Effector memory CD8-positive, alpha-beta T cell (primary cell): ENCODE data around the gene SENP1.

Experiments
- ATAC-seq: fragments of 150-1000 bp; cut with Tn5 transposase; replicated peaks from 2 replicates; pipeline ENCODE4 v1.10.0; 2021; ENCODE audit warnings: mild to moderate bottlenecking, moderate library complexity
- DNase-seq, 3 experiments: peaks; one replicate each; pipeline ENCODE4 v3.0.0; 2021
- H3K27ac Mint-ChIP-seq, 2 donors: one replicate each; pipeline ENCODE4 v1.8.0; 2022; ENCODE audit warnings: mild to moderate bottlenecking in 2 of 2, mixed read lengths in 2 of 2, moderate library complexity in 2 of 2
- H3K27me3 Mint-ChIP-seq, 2 donors: one replicate each; pipeline ENCODE4 v1.8.0; 2022; ENCODE audit warnings: mixed read lengths in 2 of 2
- H3K36me3 Mint-ChIP-seq: one replicate; pipeline ENCODE4 v1.8.0; 2022; ENCODE audit warnings: mild to moderate bottlenecking, moderate library complexity, mixed read lengths; ENCODE audit not compliant: insufficient read depth
- H3K4me1 Mint-ChIP-seq, 2 donors: one replicate each; pipeline ENCODE4 v1.8.0; 2022; ENCODE audit warnings: low read depth in 2 of 2, mixed read lengths in 2 of 2
- H3K4me3 Mint-ChIP-seq, 2 donors: one replicate each; pipeline ENCODE4 v1.8.0; 2022; ENCODE audit warnings: mild to moderate bottlenecking in 2 of 2, mixed read lengths in 2 of 2, moderate library complexity in 2 of 2
- H3K9me3 Mint-ChIP-seq, 2 donors: one replicate each; pipeline ENCODE4 v1.8.0; 2022; ENCODE audit warnings: mixed read lengths in 2 of 2

Gene SENP1

GRCh38 chr12:48050174-48050573 lies 55.7 kb downstream of the SENP1 start:
- no peaks in the 10 kb centered on the region for H3K9me3 Mint-ChIP-seq
- H3K27ac Mint-ChIP-seq: no peak overlapping the region
- no peaks in the 10 kb centered on the region for H3K27me3 Mint-ChIP-seq
- peaks cover 28% of the 10 kb centered on the region for H3K36me3 Mint-ChIP-seq
- no peaks in the 10 kb centered on the region for H3K4me1 Mint-ChIP-seq
- no peak overlapping the region for H3K4me3 Mint-ChIP-seq
- DNase-seq (no peak), ATAC-seq (no peak)

- Mint-ChIP-seq H3K9me3 (no peaks in the 10 kb centered on the region), H3K4me1 (no peaks in the 10 kb centered on the region), H3K4me3 (no peak overlapping the region), H3K27me3 (no peaks in the 10 kb centered on the region), H3K36me3 (peaks cover 44% of the 10 kb centered on the region), H3K27ac (no peak overlapping the region)
- DNase-seq: no peak
- no peak for ATAC-seq
Observed at GRCh38 chr12:48045965-48046518, 59.8 kb downstream of the SENP1 start.

- H3K27ac Mint-ChIP-seq: no peak overlapping the region
- H3K4me3 Mint-ChIP-seq: no peak overlapping the region
- H3K9me3 Mint-ChIP-seq: no peaks in the 10 kb centered on the region
- H3K27me3 Mint-ChIP-seq: no peaks in the 10 kb centered on the region
- ATAC-seq (no peak), DNase-seq (no peak)
- peaks cover 44% of the 10 kb centered on the region for H3K36me3 Mint-ChIP-seq
- no peaks in the 10 kb centered on the region for H3K4me1 Mint-ChIP-seq
Observed at GRCh38 chr12:48045061-48045846, 60.6 kb downstream of the SENP1 start.

GRCh38 chr12:48044396-48044795 lies 61.5 kb downstream of the SENP1 start:
- Mint-ChIP-seq H3K4me3 (no peak overlapping the region), H3K36me3 (peaks cover 44% of the 10 kb centered on the region), H3K9me3 (no peaks in the 10 kb centered on the region), H3K27me3 (no peaks in the 10 kb centered on the region), H3K27ac (no peak overlapping the region), H3K4me1 (no peaks in the 10 kb centered on the region)
- DNase-seq: no peak
- ATAC-seq: no peak

GRCh38 chr12:48043771-48044170 lies 62.1 kb downstream of the SENP1 start:
- DNase-seq (no peak), ATAC-seq (no peak)
- H3K4me1 Mint-ChIP-seq: no peaks in the 10 kb centered on the region
- H3K27ac Mint-ChIP-seq: peak overlapping the region; percentile 30 to 86
- no peak overlapping the region for H3K4me3 Mint-ChIP-seq
- peaks cover 44% of the 10 kb centered on the region for H3K36me3 Mint-ChIP-seq
- no peaks in the 10 kb centered on the region for H3K27me3 Mint-ChIP-seq
- no peaks in the 10 kb centered on the region for H3K9me3 Mint-ChIP-seq

- H3K27me3 Mint-ChIP-seq: no peaks in the 10 kb centered on the region
- H3K27ac Mint-ChIP-seq: peak overlapping the region in 1 of 2 donors; percentile 60
- H3K4me3 Mint-ChIP-seq: no peak overlapping the region
- DNase-seq (no peak), ATAC-seq (no peak)
- H3K4me1 Mint-ChIP-seq: peaks cover 4 to 5% of the 10 kb centered on the region in 2 donors
- peaks cover 31% of the 10 kb centered on the region for H3K36me3 Mint-ChIP-seq
- H3K9me3 Mint-ChIP-seq: no peaks in the 10 kb centered on the region
Observed at GRCh38 chr12:48041591-48042423, 64.1 kb downstream of the SENP1 start.

- no peak overlapping the region for H3K4me3 Mint-ChIP-seq
- H3K9me3 Mint-ChIP-seq: no peaks in the 10 kb centered on the region
- DNase-seq: no peak
- H3K4me1 Mint-ChIP-seq: peaks cover 4 to 5% of the 10 kb centered on the region in 2 donors
- peaks cover 18% of the 10 kb centered on the region for H3K36me3 Mint-ChIP-seq
- H3K27me3 Mint-ChIP-seq: no peaks in the 10 kb centered on the region
- no peak for ATAC-seq
- no peak overlapping the region for H3K27ac Mint-ChIP-seq
Observed at GRCh38 chr12:48040354-48040753, 65.5 kb downstream of the SENP1 start.

- DNase-seq (no peak), ATAC-seq (no peak)
- Mint-ChIP-seq H3K27ac (no peak overlapping the region), H3K36me3 (peaks cover 10% of the 10 kb centered on the region), H3K27me3 (no peaks in the 10 kb centered on the region), H3K9me3 (no peaks in the 10 kb centered on the region), H3K4me3 (no peak overlapping the region), H3K4me1 (peaks cover 4 to 5% of the 10 kb centered on the region in 2 donors)
Observed at GRCh38 chr12:48039151-48039550, 66.7 kb downstream of the SENP1 start.

GRCh38 chr12:48038085-48038484 lies 67.8 kb downstream of the SENP1 start:
- DNase-seq (no peak), ATAC-seq (no peak)
- peak overlapping the region in 1 of 2 donors; percentile 14 for H3K27ac Mint-ChIP-seq
- H3K36me3 Mint-ChIP-seq: peaks cover under 1% of the 10 kb centered on the region
- no peaks in the 10 kb centered on the region for H3K27me3 Mint-ChIP-seq
- H3K9me3 Mint-ChIP-seq: no peaks in the 10 kb centered on the region
- H3K4me1 Mint-ChIP-seq: peaks cover 4 to 5% of the 10 kb centered on the region in 2 donors
- no peak overlapping the region for H3K4me3 Mint-ChIP-seq

GRCh38 chr12:48037267-48037915 lies 68.5 kb downstream of the SENP1 start:
- peak overlapping the region; percentile 14 to 55 for H3K27ac Mint-ChIP-seq
- H3K4me1 Mint-ChIP-seq: peaks cover 4 to 5% of the 10 kb centered on the region in 2 donors
- H3K4me3 Mint-ChIP-seq: no peak overlapping the region
- H3K27me3 Mint-ChIP-seq: no peaks in the 10 kb centered on the region
- H3K36me3 Mint-ChIP-seq: no peaks in the 10 kb centered on the region
- H3K9me3 Mint-ChIP-seq: no peaks in the 10 kb centered on the region
- ATAC-seq (no peak), DNase-seq (no peak)

- H3K36me3 Mint-ChIP-seq: no peaks in the 10 kb centered on the region
- no peaks in the 10 kb centered on the region for H3K27me3 Mint-ChIP-seq
- ATAC-seq (no peak), DNase-seq (no peak)
- H3K4me3 Mint-ChIP-seq: no peak overlapping the region
- H3K9me3 Mint-ChIP-seq: no peaks in the 10 kb centered on the region
- peak overlapping the region in 1 of 2 donors; percentile 55 for H3K27ac Mint-ChIP-seq
- peaks cover 4 to 5% of the 10 kb centered on the region in 2 donors for H3K4me1 Mint-ChIP-seq
Observed at GRCh38 chr12:48036818-48037217, 69.1 kb downstream of the SENP1 start.

- ATAC-seq (no peak), DNase-seq (no peak)
- H3K4me3 Mint-ChIP-seq: no peak overlapping the region
- no peaks in the 10 kb centered on the region for H3K36me3 Mint-ChIP-seq
- no peaks in the 10 kb centered on the region for H3K9me3 Mint-ChIP-seq
- peaks cover 4 to 5% of the 10 kb centered on the region in 2 donors for H3K4me1 Mint-ChIP-seq
- no peak overlapping the region for H3K27ac Mint-ChIP-seq
- peaks cover 0 to under 1% of the 10 kb centered on the region in 2 donors for H3K27me3 Mint-ChIP-seq
Observed at GRCh38 chr12:48034835-48035805, 70.8 kb downstream of the SENP1 start.
